ENCODE data around the gene APH1A.
A peak's percentile ranks its signal among the peaks of the same experiment; 100 is the strongest.

Gene APH1A

DNA sequence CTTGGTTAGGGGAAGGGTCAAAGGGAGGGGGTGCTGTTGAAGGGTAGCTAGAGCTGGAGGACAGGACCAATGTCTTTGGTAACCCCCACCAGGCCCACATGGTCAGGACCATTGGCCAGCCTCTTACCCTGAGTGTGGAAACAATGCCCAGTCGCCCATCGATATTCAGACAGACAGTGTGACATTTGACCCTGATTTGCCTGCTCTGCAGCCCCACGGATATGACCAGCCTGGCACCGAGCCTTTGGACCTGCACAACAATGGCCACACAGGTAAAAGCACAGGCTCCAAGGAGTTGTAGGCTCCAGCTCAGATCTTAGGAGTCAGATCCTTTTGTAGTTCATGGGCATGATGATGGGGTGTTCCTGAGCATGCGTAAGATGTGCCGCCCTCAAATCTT is 7.4 kb downstream of the APH1A start:
- no peaks in the 10 kb centered on the region for H3K9me3 ChIP-seq (ENCODE audit: severe bottlenecking)
- peak overlapping the region; percentile 96 for H3K27ac ChIP-seq (ENCODE audit: poor library complexity, severe bottlenecking)
- ATAC-seq (ENCODE audit: low read depth), result no peak
- TF ChIP-seq, protein P1, sequence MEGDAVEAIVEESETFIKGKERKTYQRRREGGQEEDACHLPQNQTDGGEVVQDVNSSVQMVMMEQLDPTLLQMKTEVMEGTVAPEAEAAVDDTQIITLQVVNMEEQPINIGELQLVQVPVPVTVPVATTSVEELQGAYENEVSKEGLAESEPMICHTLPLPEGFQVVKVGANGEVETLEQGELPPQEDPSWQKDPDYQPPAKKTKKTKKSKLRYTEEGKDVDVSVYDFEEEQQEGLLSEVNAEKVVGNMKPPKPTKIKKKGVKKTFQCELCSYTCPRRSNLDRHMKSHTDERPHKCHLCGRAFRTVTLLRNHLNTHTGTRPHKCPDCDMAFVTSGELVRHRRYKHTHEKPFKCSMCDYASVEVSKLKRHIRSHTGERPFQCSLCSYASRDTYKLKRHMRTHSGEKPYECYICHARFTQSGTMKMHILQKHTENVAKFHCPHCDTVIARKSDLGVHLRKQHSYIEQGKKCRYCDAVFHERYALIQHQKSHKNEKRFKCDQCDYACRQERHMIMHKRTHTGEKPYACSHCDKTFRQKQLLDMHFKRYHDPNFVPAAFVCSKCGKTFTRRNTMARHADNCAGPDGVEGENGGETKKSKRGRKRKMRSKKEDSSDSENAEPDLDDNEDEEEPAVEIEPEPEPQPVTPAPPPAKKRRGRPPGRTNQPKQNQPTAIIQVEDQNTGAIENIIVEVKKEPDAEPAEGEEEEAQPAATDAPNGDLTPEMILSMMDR (IDR thresholded peaks at IDR 0.05; ENCODE audit: poor library complexity, severe bottlenecking), result no peak
- no peaks in the 10 kb centered on the region for H3K27me3 ChIP-seq (ENCODE audit: insufficient read depth, poor library complexity, severe bottlenecking)
- H3K4me1 ChIP-seq (ENCODE audit: insufficient read depth, poor library complexity, severe bottlenecking), result peaks cover 40% of the 10 kb centered on the region
- H3K4me3 ChIP-seq (ENCODE audit: severe bottlenecking), result no peak overlapping the region
- peaks cover 18% of the 10 kb centered on the region for H3K36me3 ChIP-seq (ENCODE audit: low read depth)
- DNase-seq (ENCODE audit: low spot score), result no peak

DNA sequence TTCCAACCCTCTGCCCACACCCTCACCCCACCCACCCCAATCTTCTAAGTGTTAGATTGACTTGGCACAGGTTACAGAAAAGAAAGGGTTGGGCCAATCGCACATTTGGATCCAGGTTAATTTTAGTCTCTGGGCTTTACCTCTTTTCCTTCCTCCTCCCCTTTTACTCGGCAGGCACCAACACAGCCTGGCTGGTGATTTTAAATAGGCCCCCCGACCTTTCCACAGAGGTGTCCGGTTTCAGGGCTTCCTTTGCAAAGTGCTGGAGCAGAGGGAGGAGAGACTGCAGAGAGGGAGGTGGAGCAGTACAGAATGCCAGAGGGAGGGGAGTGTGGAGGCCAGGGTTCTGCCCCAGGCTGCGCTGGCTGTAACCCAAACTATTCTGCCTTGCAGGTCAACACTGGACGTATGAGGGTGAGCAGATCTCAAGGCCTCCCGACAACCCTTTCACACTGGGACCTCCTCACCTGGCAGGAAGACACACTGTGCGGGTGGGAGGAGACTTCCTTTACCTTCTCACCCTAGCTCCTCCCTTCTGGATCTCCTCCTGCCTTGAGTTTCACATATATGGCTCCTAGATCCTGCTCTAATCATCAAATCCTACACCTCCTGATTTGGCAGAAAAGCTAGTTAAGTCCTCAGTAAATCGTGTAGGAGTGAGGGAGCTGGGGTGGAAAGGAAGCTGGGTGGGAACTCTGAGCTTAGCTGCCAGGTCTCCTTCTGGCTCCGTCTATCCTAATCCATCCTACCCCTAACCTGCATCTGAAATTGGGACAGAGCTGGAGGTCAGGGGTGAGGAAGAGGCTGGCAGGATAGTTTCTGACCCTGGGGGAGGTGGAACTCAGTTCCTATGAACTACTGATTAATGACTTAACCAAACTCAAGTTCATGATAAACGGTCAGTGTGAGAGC is 8.8 kb downstream of the APH1A start:
- no peaks in the 10 kb centered on the region for H3K27me3 ChIP-seq (ENCODE audit: insufficient read depth, poor library complexity, severe bottlenecking)
- TF ChIP-seq, protein P1 (IDR thresholded peaks at IDR 0.05; ENCODE audit: poor library complexity, severe bottlenecking), result no peak
- peaks cover 6% of the 10 kb centered on the region for H3K36me3 ChIP-seq (ENCODE audit: low read depth)
- peak; percentile 75 for ATAC-seq (ENCODE audit: low read depth)
- peaks cover 44% of the 10 kb centered on the region for H3K4me1 ChIP-seq (ENCODE audit: insufficient read depth, poor library complexity, severe bottlenecking)
- DNase-seq (ENCODE audit: low spot score), result peak; percentile 85
- peak overlapping the region; percentile 96 for H3K27ac ChIP-seq (ENCODE audit: poor library complexity, severe bottlenecking)
- no peak overlapping the region for H3K4me3 ChIP-seq (ENCODE audit: severe bottlenecking)
- no peaks in the 10 kb centered on the region for H3K9me3 ChIP-seq (ENCODE audit: severe bottlenecking)

DNA sequence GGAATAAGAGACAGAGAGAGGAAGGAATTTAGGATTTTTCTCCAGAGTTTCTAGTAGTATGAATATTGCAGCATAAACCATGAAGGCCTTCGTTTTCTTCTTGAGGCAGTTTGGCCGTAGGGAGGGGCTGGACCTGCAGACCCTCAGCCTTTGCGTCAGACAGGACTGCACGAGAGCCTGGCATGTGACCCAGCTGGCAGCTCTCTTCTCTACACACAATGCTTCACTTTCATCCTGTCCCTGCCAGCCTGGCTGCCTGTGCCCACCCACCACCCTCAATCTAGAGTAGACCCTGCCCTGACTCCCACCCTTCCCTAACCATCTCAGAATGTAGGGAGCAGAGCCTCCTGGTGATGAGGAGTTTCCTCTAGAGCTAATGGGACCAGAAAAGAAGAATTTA is 9.6 kb downstream of the APH1A start:
- Histone ChIP-seq H3K4me3 (ENCODE audit: severe bottlenecking) (no peak overlapping the region), H3K27ac (ENCODE audit: poor library complexity, severe bottlenecking) (peak overlapping the region; percentile 96), H3K9me3 (ENCODE audit: severe bottlenecking) (no peaks in the 10 kb centered on the region), H3K27me3 (ENCODE audit: insufficient read depth, poor library complexity, severe bottlenecking) (no peaks in the 10 kb centered on the region), H3K4me1 (ENCODE audit: insufficient read depth, poor library complexity, severe bottlenecking) (peaks cover 44% of the 10 kb centered on the region), H3K36me3 (ENCODE audit: low read depth) (no peaks in the 10 kb centered on the region)
- TF ChIP-seq, protein P1 (IDR thresholded peaks at IDR 0.05; ENCODE audit: poor library complexity, severe bottlenecking), result no peak
- DNase-seq (ENCODE audit: low spot score), result no peak
- ATAC-seq (ENCODE audit: low read depth), result no peak

DNA sequence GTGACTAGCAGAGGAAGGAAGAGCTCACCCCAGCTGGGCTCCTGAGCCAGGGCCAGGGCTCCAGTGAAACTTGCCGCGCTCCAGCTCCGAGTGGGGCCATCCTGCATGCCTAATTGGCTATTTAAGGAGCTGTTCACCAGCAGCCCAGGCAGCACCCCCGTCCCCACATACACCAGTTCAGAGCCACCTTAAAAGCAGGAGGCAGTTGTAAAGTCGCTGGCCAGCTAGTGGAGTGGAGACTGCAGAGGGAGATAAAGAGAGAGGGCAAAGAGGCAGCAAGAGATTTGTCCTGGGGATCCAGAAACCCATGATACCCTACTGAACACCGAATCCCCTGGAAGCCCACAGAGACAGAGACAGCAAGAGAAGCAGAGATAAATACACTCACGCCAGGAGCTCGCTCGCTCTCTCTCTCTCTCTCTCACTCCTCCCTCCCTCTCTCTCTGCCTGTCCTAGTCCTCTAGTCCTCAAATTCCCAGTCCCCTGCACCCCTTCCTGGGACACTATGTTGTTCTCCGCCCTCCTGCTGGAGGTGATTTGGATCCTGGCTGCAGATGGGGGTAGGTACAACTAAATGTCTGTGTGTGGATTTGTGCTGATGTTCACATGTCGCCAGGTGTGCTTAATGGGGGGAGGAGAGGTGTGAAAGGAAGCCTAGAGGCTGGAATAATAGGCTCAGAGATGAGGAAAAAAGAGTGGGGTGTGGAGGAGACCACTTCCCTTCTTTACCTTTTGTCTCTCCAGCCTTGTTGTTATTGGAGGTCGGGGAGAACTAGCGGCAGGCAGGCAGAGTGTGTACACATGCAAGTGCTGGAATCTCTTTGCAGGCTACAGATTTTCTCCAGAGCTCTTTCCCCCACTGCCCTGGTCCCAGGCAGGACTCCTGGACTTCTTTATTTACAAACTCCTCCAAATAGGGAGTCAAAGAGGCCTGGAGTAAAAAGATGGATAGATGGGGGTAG is 10.9 kb downstream of the APH1A start, which contains the start of gene CA14:
CA14 (plus strand) TSS at position 151 of the 962 bp plus-strand sequence; CDS start at position 506, 355 bp downstream.
- H3K4me3 ChIP-seq (ENCODE audit: severe bottlenecking), result no peak within 1 kb of the TSS
- H3K36me3 ChIP-seq (ENCODE audit: low read depth), result no peaks in the 10 kb centered on the region
- TF ChIP-seq, protein P1 (IDR thresholded peaks at IDR 0.05; ENCODE audit: poor library complexity, severe bottlenecking), result no peak
- no peak for ATAC-seq (ENCODE audit: low read depth)
- no peak within 1 kb of the TSS for H3K27ac ChIP-seq (ENCODE audit: poor library complexity, severe bottlenecking)
- H3K27me3 ChIP-seq (ENCODE audit: insufficient read depth, poor library complexity, severe bottlenecking), result no peaks in the 10 kb centered on the region
- no peak for DNase-seq (ENCODE audit: low spot score)
- H3K4me1 ChIP-seq (ENCODE audit: insufficient read depth, poor library complexity, severe bottlenecking), result peaks cover 39% of the 10 kb centered on the region
- no peaks in the 10 kb centered on the region for H3K9me3 ChIP-seq (ENCODE audit: severe bottlenecking)
